Measurements from ENCODE around the gene RNF144B. TPM values are rescaled to one million over a fixed set of nuclear protein-coding genes. Genes with fewer than 3 reads are reported as not detected.
A peak's percentile ranks its signal among the peaks of the same experiment; 100 is the strongest.

RNF144B gene
- total and polyA plus RNA-seq, 2 of the 8 experiments (the other 6 are each of a cell fraction or from before 2014, with no cell fraction given) = 1.8 to 11.2 TPM

DNA sequence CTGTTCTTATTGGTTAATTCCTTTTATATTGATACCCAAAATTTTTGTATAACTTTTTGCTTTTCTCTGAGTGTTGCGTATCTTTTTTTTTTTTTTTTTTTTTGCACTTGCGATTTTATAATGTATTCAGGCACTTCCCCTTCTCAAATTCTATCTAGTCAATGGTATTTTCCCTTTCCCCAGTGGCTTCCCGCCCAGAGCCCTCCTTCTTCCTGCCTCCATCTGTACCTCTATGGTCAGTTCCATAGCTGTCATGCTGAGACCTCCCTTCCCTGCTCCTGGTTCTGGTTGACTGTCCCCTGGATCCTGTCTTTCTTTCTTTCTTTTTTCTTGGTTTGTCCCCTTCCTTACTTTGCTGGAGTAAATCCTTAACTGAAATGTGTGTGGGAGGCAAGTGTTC lies 94.7 kb downstream of the RNF144B start:
- Histone ChIP-seq H3K27ac (ENCODE audit: low read depth, low read length) (no peak overlapping the region), H3K4me2 (ENCODE audit: insufficient read depth in 1 of 2, low read depth in 2 of 2, low read length in 2 of 2) (no peak overlapping the region), H2BK120ac (replicated peaks; ENCODE audit: low read depth, low read length) (no peak overlapping the region), H3K14ac (ENCODE audit: insufficient read length) (no peak overlapping the region), H3K36me3 (ENCODE audit: control insufficient read depth in 2 of 4, insufficient read depth in 4 of 4, low read length in 3 of 4) (no peaks in the 10 kb centered on the region), H3K27me3 (replicated peaks in 1 of 4; ENCODE audit: control insufficient read depth in 3 of 4, extremely low read depth in 1 of 4, insufficient read depth in 3 of 4, low read length in 3 of 4) (no peaks in the 10 kb centered on the region), H2BK20ac (ENCODE audit: low read length) (no peak overlapping the region), H3K4me3 (ENCODE audit: extremely low read depth in 1 of 4, insufficient read depth in 2 of 4, low read depth in 3 of 4, low read length in 4 of 4) (no peak overlapping the region), H3K56ac (replicated peaks; ENCODE audit: insufficient read length, low read depth, low read length) (no peak overlapping the region), H3K79me2 (ENCODE audit: control insufficient read depth in 1 of 2, insufficient read depth in 2 of 2, low read length in 2 of 2) (no peaks in the 10 kb centered on the region), H2BK15ac (ENCODE audit: low read length) (no peak overlapping the region), H4K91ac (replicated peaks; ENCODE audit: insufficient read length, low read length) (no peak overlapping the region), H2AK5ac (ENCODE audit: low read depth, low read length) (no peak overlapping the region), H4K20me1 (replicated peaks in 1 of 2; ENCODE audit: control insufficient read depth in 1 of 2, insufficient read depth in 2 of 2, low read length in 2 of 2) (no peaks in the 10 kb centered on the region), H2BK12ac (ENCODE audit: low read depth, low read length) (no peak overlapping the region), H3K9ac (replicated peaks in 1 of 4; ENCODE audit: extremely low read depth in 1 of 4, low read depth in 3 of 4, low read length in 3 of 4) (no peak overlapping the region), H2AFZ (ENCODE audit: low read length) (no peak overlapping the region), H3K4ac (replicated peaks; ENCODE audit: insufficient read length, low read depth, low read length) (no peak overlapping the region), H2BK5ac (ENCODE audit: low read depth, low read length) (no peak overlapping the region), H3K9me3 (ENCODE audit: insufficient read depth in 2 of 2, low read depth in 1 of 2, low read length in 1 of 2) (no peaks in the 10 kb centered on the region), H3K23me2 (ENCODE audit: low read depth, low read length) (no peaks in the 10 kb centered on the region), H3K4me1 (replicated peaks in 1 of 4; ENCODE audit: control insufficient read depth in 3 of 4, insufficient read depth in 4 of 4, low read length in 3 of 4) (no peaks in the 10 kb centered on the region), H3K23ac (ENCODE audit: insufficient read length) (no peak overlapping the region), H3K79me1 (ENCODE audit: low read depth, low read length) (no peaks in the 10 kb centered on the region), H4K5ac (ENCODE audit: insufficient read length, low read depth, low read length) (no peak overlapping the region), H4K8ac (ENCODE audit: extremely low read depth, insufficient read depth, low read length) (no peak overlapping the region), H3K18ac (ENCODE audit: extremely low read depth, low read length) (no peak overlapping the region)
- DNase-seq (ENCODE audit: low read depth in 1 of 2, low spot score in 2 of 2) = no peak
- ChIA-PET CTCF (ENCODE audit: partially characterized antibody) (interaction anchor here (1.3 to 1.8 kb wide), 3 partner anchors 21 to 159 kb away, joined by 3 to 4 read pairs (median 4); no protein-coding TSS in a partner anchor), POLR2A (ENCODE audit: partially characterized antibody) (no interaction called here)
- TF ChIP-seq KDM4A (IDR thresholded peaks at IDR 0.05; ENCODE audit: low read depth, low read length, severe bottlenecking) (no peak), TAF1 (IDR thresholded peaks at IDR 0.05; ENCODE audit: low read depth, low read length) (no peak), JUN (IDR thresholded peaks at IDR 0.05; ENCODE audit: low read depth, low read length) (no peak)
- TF ChIP-seq, protein P1, sequence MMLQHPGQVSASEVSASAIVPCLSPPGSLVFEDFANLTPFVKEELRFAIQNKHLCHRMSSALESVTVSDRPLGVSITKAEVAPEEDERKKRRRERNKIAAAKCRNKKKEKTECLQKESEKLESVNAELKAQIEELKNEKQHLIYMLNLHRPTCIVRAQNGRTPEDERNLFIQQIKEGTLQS (IDR thresholded peaks at IDR 0.05; ENCODE audit: insufficient read depth, low read depth, low read length) = no peak
- WGBS, 2 experiments (ENCODE audit: extremely low coverage in 1 of 2, insufficient coverage in 1 of 2, insufficient read length in 1 of 2, insufficient replicate concordance in 2 of 2, low coverage in 1 of 2, low lambda C conversion rate in 2 of 2, missing lambda C conversion rate in 1 of 2) = 82% methylated on average over 2 of the region's 3 CpGs; no CpG with 5 or more reads in 1 of the 2 experiments
- peak; percentile 24 for FAIRE-seq

Data from H1 (cell line).